Measurements from ENCODE around the gene ZNF185. TPM values are rescaled to one million over a fixed set of nuclear protein-coding genes. Genes with fewer than 3 reads are reported as not detected.

ZNF185 gene
- total RNA-seq, 2 donors from 2014 or later: 13.5 to 20.7 TPM

DNA sequence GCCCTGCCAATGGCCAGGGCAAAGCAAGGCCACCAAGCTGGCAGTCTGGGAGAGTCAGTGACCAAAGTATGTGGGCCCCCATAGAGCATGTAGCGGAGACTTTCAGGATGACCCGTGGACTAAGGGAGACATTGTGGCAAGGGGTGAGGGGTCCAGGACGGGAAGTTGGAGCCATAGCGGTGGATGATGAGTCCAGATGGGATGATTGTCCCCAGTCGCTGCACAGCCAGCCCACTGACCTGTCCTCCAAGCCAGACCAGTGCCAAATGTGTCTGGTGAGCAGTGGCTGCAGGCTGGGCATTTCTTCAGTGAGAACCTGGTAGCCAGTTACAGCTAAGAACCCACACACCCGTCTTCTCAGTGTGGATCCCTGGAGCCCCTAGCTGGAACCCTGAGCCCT, 34.3 kb downstream of the ZNF185 start:
- no peaks in the 10 kb centered on the region for H3K27me3 Mint-ChIP-seq (ENCODE audit: insufficient read depth)

DNA sequence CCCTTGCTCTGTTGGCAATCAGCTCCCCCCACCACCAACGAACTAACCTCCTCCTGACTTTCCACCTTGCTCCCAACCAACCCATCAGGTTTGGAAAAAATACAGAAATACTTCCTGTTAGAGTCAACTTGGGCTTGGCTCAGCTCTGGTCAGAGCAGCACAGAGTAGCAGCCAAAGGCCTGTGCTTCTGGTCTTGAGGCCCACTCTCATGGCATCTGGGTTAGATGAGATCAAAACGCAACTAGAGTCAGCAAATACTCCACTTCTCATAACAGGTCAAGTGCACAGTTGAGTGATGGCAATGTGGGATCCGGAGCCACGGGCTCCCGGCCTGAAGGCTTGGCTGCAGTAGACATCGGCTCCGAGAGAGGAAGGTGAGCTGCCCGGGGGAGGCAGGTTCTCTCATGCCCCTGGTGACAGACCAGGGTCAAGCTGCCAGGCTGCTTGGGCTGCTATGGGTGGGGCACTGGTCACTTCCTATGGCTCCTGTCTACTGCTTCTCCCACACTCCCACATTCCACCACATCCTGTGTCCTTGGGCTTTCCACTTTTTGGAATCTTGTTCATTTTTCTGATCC, 34.8 kb downstream of the ZNF185 start:
- Mint-ChIP-seq H3K9me3 (peaks cover 73% of the 10 kb centered on the region), H3K4me3 (no peak overlapping the region), H3K36me3 (ENCODE audit: low read depth) (peaks cover 2% of the 10 kb centered on the region), H3K4me1 (no peaks in the 10 kb centered on the region), H3K27ac (no peak overlapping the region), H3K27me3 (ENCODE audit: insufficient read depth) (no peaks in the 10 kb centered on the region)
- TF ChIP-seq, protein P1, sequence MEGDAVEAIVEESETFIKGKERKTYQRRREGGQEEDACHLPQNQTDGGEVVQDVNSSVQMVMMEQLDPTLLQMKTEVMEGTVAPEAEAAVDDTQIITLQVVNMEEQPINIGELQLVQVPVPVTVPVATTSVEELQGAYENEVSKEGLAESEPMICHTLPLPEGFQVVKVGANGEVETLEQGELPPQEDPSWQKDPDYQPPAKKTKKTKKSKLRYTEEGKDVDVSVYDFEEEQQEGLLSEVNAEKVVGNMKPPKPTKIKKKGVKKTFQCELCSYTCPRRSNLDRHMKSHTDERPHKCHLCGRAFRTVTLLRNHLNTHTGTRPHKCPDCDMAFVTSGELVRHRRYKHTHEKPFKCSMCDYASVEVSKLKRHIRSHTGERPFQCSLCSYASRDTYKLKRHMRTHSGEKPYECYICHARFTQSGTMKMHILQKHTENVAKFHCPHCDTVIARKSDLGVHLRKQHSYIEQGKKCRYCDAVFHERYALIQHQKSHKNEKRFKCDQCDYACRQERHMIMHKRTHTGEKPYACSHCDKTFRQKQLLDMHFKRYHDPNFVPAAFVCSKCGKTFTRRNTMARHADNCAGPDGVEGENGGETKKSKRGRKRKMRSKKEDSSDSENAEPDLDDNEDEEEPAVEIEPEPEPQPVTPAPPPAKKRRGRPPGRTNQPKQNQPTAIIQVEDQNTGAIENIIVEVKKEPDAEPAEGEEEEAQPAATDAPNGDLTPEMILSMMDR (conservative IDR thresholded peaks at IDR 0.05): no peak
- H3K36me3 ChIP-seq (ENCODE audit: control insufficient read depth, insufficient read depth, low read length): no peaks in the 10 kb centered on the region
- 90% methylated on average over 8 of the region's 8 CpGs; no CpG with 5 or more reads in 1 of the 2 experiments for WGBS, 2 experiments (ENCODE audit: insufficient coverage in 1 of 2, insufficient read length in 1 of 2)
- H3K4me1 ChIP-seq (ENCODE audit: control insufficient read depth, insufficient read depth, low read length): no peaks in the 10 kb centered on the region
- no peaks in the 10 kb centered on the region for H3K9me3 ChIP-seq (ENCODE audit: control insufficient read depth, low read length)
- no peak overlapping the region for H3K27ac ChIP-seq (ENCODE audit: low read depth, low read length)
- no peak overlapping the region for H3K9ac ChIP-seq (ENCODE audit: extremely low read depth, low read length, poor library complexity, severe bottlenecking)
- no peak for DNase-seq
- no peak overlapping the region for H3K4me3 ChIP-seq (ENCODE audit: low read length)
- H3K27me3 ChIP-seq (ENCODE audit: control insufficient read depth, insufficient read depth, low read length, poor library complexity, severe bottlenecking): no peaks in the 10 kb centered on the region

More for the DNA sequence above, 34.3 kb downstream of the ZNF185 start:
- Histone ChIP-seq H3K9ac (ENCODE audit: extremely low read depth, low read length, poor library complexity, severe bottlenecking) (no peak overlapping the region), H3K27me3 (ENCODE audit: control insufficient read depth, insufficient read depth, low read length, poor library complexity, severe bottlenecking) (no peaks in the 10 kb centered on the region), H3K9me3 (ENCODE audit: control insufficient read depth, low read length) (no peaks in the 10 kb centered on the region), H3K4me3 (ENCODE audit: low read length) (no peak overlapping the region), H3K36me3 (ENCODE audit: control insufficient read depth, insufficient read depth, low read length) (no peaks in the 10 kb centered on the region), H3K27ac (ENCODE audit: low read depth, low read length) (no peak overlapping the region), H3K4me1 (ENCODE audit: control insufficient read depth, insufficient read depth, low read length) (no peaks in the 10 kb centered on the region)
- TF ChIP-seq, protein P1 (conservative IDR thresholded peaks at IDR 0.05): no peak
- peaks cover 72% of the 10 kb centered on the region for H3K9me3 Mint-ChIP-seq
- H3K4me1 Mint-ChIP-seq: no peaks in the 10 kb centered on the region
- no peak for DNase-seq
- 95 to 100% methylated on average over 1 to 6 of the region's 6 CpGs for WGBS, 2 experiments (ENCODE audit: insufficient coverage in 1 of 2, insufficient read length in 1 of 2)
- H3K4me3 Mint-ChIP-seq: no peak overlapping the region
- peaks cover 2% of the 10 kb centered on the region for H3K36me3 Mint-ChIP-seq (ENCODE audit: low read depth)
- no peak overlapping the region for H3K27ac Mint-ChIP-seq

DNA sequence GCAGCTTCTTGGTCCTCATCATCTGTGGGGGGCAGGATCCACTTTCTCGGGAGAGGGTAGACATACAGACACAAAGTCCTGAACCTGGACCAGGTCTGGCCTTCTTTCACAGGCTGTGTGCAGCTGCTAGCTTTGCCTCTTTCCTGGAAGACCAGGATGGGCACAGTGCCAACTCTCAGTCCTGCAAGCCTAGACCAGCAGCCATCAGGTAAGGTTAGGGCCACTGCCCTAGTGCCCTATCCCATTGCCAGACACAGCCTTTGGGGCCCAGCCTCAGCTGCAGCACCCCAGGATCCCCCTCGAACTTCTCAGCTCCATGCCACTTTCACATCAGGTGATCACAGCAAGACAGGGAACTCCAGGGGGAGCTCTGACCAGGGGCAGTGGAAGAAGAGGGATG, 38.4 kb downstream of the ZNF185 start:
- H3K9ac ChIP-seq (ENCODE audit: extremely low read depth, low read length, poor library complexity, severe bottlenecking): no peak overlapping the region
- Mint-ChIP-seq H3K4me1 (no peaks in the 10 kb centered on the region), H3K27ac (no peak overlapping the region), H3K4me3 (no peak overlapping the region), H3K9me3 (peaks cover 76% of the 10 kb centered on the region), H3K36me3 (ENCODE audit: low read depth) (peaks cover 2% of the 10 kb centered on the region), H3K27me3 (ENCODE audit: insufficient read depth) (no peaks in the 10 kb centered on the region)
- no peaks in the 10 kb centered on the region for H3K27me3 ChIP-seq (ENCODE audit: control insufficient read depth, insufficient read depth, low read length, poor library complexity, severe bottlenecking)
- H3K9me3 ChIP-seq (ENCODE audit: control insufficient read depth, low read length): no peaks in the 10 kb centered on the region
- no peaks in the 10 kb centered on the region for H3K4me1 ChIP-seq (ENCODE audit: control insufficient read depth, insufficient read depth, low read length)
- H3K27ac ChIP-seq (ENCODE audit: low read depth, low read length): no peak overlapping the region
- H3K36me3 ChIP-seq (ENCODE audit: control insufficient read depth, insufficient read depth, low read length): no peaks in the 10 kb centered on the region
- no peak overlapping the region for H3K4me3 ChIP-seq (ENCODE audit: low read length)
- WGBS, 2 experiments (ENCODE audit: insufficient coverage in 1 of 2, insufficient read length in 1 of 2): 80 to 83% methylated on average over 1 to 2 of the region's 2 CpGs
- DNase-seq: no peak
- TF ChIP-seq, protein P1 (conservative IDR thresholded peaks at IDR 0.05): no peak

All from endodermal cell (in vitro differentiated cells).